ENCODE data around the gene TTC38.

DNA sequence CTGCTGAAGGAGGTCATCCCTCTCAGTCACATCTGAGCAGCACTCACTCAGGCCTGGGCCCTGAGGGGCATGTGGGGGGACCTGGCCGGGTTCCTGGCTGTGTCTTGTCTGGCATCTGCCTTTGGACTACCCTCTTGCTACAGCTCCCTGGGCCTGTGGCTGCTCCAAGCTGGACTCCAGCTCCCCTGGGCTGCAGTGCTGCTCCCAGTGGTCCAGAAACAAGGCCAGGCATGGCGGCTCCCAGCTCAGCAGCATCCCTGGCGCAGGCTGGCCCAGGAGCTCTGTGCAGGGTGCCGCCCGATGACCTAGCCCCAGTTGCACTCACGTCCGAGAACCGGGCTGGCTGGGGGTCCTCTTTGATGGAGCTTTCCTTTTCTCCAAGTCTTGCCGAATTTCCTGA, 23.0 kb upstream of the TTC38 start:
- TF ChIP-seq, protein P1, sequence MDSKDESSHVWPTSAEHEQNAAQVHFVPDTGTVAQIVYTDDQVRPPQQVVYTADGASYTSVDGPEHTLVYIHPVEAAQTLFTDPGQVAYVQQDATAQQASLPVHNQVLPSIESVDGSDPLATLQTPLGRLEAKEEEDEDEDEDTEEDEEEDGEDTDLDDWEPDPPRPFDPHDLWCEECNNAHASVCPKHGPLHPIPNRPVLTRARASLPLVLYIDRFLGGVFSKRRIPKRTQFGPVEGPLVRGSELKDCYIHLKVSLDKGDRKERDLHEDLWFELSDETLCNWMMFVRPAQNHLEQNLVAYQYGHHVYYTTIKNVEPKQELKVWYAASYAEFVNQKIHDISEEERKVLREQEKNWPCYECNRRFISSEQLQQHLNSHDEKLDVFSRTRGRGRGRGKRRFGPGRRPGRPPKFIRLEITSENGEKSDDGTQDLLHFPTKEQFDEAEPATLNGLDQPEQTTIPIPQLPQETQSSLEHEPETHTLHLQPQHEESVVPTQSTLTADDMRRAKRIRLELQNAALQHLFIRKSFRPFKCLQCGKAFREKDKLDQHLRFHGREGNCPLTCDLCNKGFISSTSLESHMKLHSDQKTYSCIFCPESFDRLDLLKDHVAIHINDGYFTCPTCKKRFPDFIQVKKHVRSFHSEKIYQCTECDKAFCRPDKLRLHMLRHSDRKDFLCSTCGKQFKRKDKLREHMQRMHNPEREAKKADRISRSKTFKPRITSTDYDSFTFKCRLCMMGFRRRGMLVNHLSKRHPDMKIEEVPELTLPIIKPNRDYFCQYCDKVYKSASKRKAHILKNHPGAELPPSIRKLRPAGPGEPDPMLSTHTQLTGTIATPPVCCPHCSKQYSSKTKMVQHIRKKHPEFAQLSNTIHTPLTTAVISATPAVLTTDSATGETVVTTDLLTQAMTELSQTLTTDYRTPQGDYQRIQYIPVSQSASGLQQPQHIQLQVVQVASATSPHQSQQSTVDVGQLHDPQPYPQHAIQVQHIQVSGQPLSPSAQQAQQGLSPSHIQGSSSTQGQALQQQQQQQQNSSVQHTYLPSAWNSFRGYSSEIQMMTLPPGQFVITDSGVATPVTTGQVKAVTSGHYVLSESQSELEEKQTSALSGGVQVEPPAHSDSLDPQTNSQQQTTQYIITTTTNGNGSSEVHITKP (tag by site-specific recombination; IDR thresholded peaks at IDR 0.05): no peak
- TF ChIP-seq, protein P2, sequence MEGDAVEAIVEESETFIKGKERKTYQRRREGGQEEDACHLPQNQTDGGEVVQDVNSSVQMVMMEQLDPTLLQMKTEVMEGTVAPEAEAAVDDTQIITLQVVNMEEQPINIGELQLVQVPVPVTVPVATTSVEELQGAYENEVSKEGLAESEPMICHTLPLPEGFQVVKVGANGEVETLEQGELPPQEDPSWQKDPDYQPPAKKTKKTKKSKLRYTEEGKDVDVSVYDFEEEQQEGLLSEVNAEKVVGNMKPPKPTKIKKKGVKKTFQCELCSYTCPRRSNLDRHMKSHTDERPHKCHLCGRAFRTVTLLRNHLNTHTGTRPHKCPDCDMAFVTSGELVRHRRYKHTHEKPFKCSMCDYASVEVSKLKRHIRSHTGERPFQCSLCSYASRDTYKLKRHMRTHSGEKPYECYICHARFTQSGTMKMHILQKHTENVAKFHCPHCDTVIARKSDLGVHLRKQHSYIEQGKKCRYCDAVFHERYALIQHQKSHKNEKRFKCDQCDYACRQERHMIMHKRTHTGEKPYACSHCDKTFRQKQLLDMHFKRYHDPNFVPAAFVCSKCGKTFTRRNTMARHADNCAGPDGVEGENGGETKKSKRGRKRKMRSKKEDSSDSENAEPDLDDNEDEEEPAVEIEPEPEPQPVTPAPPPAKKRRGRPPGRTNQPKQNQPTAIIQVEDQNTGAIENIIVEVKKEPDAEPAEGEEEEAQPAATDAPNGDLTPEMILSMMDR (tag by site-specific recombination; IDR thresholded peaks at IDR 0.05): no peak
- TF ChIP-seq ZSCAN5A (tag by site-specific recombination; IDR thresholded peaks at IDR 0.05) (no peak), ZNF596 (tag by site-specific recombination; IDR thresholded peaks at IDR 0.05) (no peak), ZNF302 (tag by site-specific recombination; IDR thresholded peaks at IDR 0.05; ENCODE audit: low read depth) (no peak), ZBTB49 (tag by site-specific recombination; IDR thresholded peaks at IDR 0.05; ENCODE audit: low read depth) (no peak), PBX3 (CRISPR knock-in tag; IDR thresholded peaks at IDR 0.05) (no peak), ZNF549 (tag by site-specific recombination; IDR thresholded peaks at IDR 0.05) (no peak), ZNF274 (IDR thresholded peaks at IDR 0.05; ENCODE audit: low read length) (no peak), ZNF274 (tag by site-specific recombination; IDR thresholded peaks at IDR 0.05; ENCODE audit: borderline replicate concordance) (no peak), ZFP37 (tag by site-specific recombination; IDR thresholded peaks at IDR 0.05) (no peak), YY1 (tag by site-specific recombination; IDR thresholded peaks at IDR 0.05) (no peak)
- TF ChIP-seq, protein P3, sequence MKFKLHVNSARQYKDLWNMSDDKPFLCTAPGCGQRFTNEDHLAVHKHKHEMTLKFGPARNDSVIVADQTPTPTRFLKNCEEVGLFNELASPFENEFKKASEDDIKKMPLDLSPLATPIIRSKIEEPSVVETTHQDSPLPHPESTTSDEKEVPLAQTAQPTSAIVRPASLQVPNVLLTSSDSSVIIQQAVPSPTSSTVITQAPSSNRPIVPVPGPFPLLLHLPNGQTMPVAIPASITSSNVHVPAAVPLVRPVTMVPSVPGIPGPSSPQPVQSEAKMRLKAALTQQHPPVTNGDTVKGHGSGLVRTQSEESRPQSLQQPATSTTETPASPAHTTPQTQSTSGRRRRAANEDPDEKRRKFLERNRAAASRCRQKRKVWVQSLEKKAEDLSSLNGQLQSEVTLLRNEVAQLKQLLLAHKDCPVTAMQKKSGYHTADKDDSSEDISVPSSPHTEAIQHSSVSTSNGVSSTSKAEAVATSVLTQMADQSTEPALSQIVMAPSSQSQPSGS (tag by site-specific recombination; IDR thresholded peaks at IDR 0.05; ENCODE audit: low read depth): no peak
- TF ChIP-seq, protein P4, sequence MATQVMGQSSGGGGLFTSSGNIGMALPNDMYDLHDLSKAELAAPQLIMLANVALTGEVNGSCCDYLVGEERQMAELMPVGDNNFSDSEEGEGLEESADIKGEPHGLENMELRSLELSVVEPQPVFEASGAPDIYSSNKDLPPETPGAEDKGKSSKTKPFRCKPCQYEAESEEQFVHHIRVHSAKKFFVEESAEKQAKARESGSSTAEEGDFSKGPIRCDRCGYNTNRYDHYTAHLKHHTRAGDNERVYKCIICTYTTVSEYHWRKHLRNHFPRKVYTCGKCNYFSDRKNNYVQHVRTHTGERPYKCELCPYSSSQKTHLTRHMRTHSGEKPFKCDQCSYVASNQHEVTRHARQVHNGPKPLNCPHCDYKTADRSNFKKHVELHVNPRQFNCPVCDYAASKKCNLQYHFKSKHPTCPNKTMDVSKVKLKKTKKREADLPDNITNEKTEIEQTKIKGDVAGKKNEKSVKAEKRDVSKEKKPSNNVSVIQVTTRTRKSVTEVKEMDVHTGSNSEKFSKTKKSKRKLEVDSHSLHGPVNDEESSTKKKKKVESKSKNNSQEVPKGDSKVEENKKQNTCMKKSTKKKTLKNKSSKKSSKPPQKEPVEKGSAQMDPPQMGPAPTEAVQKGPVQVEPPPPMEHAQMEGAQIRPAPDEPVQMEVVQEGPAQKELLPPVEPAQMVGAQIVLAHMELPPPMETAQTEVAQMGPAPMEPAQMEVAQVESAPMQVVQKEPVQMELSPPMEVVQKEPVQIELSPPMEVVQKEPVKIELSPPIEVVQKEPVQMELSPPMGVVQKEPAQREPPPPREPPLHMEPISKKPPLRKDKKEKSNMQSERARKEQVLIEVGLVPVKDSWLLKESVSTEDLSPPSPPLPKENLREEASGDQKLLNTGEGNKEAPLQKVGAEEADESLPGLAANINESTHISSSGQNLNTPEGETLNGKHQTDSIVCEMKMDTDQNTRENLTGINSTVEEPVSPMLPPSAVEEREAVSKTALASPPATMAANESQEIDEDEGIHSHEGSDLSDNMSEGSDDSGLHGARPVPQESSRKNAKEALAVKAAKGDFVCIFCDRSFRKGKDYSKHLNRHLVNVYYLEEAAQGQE (tag by site-specific recombination; IDR thresholded peaks at IDR 0.05): no peak
